K562 (cell line): ENCODE measurements around the gene SNRPB. TPM values are rescaled to one million over a fixed set of nuclear protein-coding genes. Genes with fewer than 3 reads are reported as not detected.
A peak's percentile ranks its signal among the peaks of the same experiment; 100 is the strongest.

Experiments used
- CHD1 ChIP-seq: fragments of 200-600 bp; sonication (generic); IDR thresholded peaks from one replicate; pipeline ENCODE4 v1.6.1; 2012; ENCODE audit warnings: mild to moderate bottlenecking, moderate library complexity, low read length, inconsistent platforms
- DACH1 ChIP-seq: fragments of 450-650 bp; IDR thresholded peaks from 2 replicates; pipeline ENCODE4 v1.6.1; 2018; ENCODE audit not compliant: partially characterized antibody
- FOXK2 ChIP-seq, 2 experiments: fragments of 450-650 bp; IDR thresholded peaks in 1 of 2; conservative IDR thresholded peaks in 1 of 2; 2 replicates each; pipeline ENCODE4 v1.6.1; 2016; ENCODE audit warnings: low read depth in 2 of 2, mild to moderate bottlenecking in 1 of 2
- HNRNPL ChIP-seq: fragments of 200-400 bp; formaldehyde crosslinking; IDR thresholded peaks from 2 replicates; pipeline ENCODE4 v1.6.1; 2017; ENCODE audit warnings: low read depth, mild to moderate bottlenecking, low read length
- NR2C1 ChIP-seq, 2 experiments: fragments of 450-650 bp; IDR thresholded peaks; 2 replicates each; pipeline ENCODE4 v1.6.1; 2017; ENCODE audit warnings: mild to moderate bottlenecking in 2 of 2, antibody characterized with exemption in 1 of 2, inconsistent platforms in 1 of 2, missing compliant biosample characterization in 1 of 2, missing genetic modification characterization in 1 of 2
- PCBP2 ChIP-seq: fragments of 200-400 bp; formaldehyde crosslinking; IDR thresholded peaks from 2 replicates; pipeline ENCODE4 v1.6.1; 2018; ENCODE audit warnings: low read length, low read depth, mild to moderate bottlenecking, moderate library complexity; ENCODE audit not compliant: poor library complexity, severe bottlenecking
- PRMT5 ChIP-seq: sonication (generic); formaldehyde crosslinking; IDR thresholded peaks from 2 replicates; pipeline ENCODE4 v1.5.0; 2020; ENCODE audit warnings: missing genetic modification reagents
- PRPF4 ChIP-seq: fragments of 200-400 bp; formaldehyde crosslinking; IDR thresholded peaks from one replicate; pipeline ENCODE4 v1.6.1; 2017; ENCODE audit warnings: low read length, low read depth, mild to moderate bottlenecking; ENCODE audit not compliant: insufficient read depth, poor library complexity, severe bottlenecking
- RBM17 ChIP-seq: fragments of 200-400 bp; formaldehyde crosslinking; IDR thresholded peaks from 2 replicates; pipeline ENCODE4 v1.6.1; 2017; ENCODE audit warnings: low read depth, mild to moderate bottlenecking, low read length, borderline replicate concordance
- RBM22 ChIP-seq: fragments of 200-400 bp; formaldehyde crosslinking; IDR thresholded peaks from 2 replicates; pipeline ENCODE4 v1.6.1; 2018; ENCODE audit warnings: low read length, low read depth; ENCODE audit not compliant: poor library complexity, severe bottlenecking
- ZKSCAN8 ChIP-seq: fragments of 200-800 bp; sonication (Bioruptor generic); IDR thresholded peaks from 2 replicates; pipeline ENCODE4 v1.6.1; 2016; ENCODE audit warnings: missing genetic modification characterization, missing compliant biosample characterization
- ZNF140 ChIP-seq: fragments of 250-450 bp; sonication (Bioruptor Pico); IDR thresholded peaks from 2 replicates; pipeline ENCODE4 v1.8.0; 2021; ENCODE audit warnings: moderate library complexity, mild to moderate bottlenecking, inconsistent platforms
- ZNF780A ChIP-seq: fragments of 250-450 bp; sonication (Bioruptor Pico); IDR thresholded peaks from 2 replicates; pipeline ENCODE4 v1.5.0; 2021; ENCODE audit warnings: mild to moderate bottlenecking
- polyA plus RNA-seq, 8 experiments: library from polyadenylated mRNA; depleted of rRNA in 4 of 8; stranded (reverse) in 5 of 8; unstranded in 3 of 8; fragments of >200 nt; fragmentation: Nextera tagmentation in 2 of 8; fragmentation: Illumina TruSeq in 1 of 8; extraction: Ambion mirVana in 2 of 8; extraction: Trizol in 1 of 8; gene quantifications; 2 replicates each; pipeline versions ENCODE4 v1.2.1 to v1.2.3, GENCODE V29; 2011 to 2014; ENCODE audit warnings: inconsistent platforms in 1 of 8, missing spikeins in 1 of 8
- total RNA-seq, 7 experiments: library from RNA; depleted of rRNA in 6 of 7; stranded (reverse); fragments of >200 nt in 6 of 7; fragmentation: Illumina TruSeq in 2 of 7; extraction: Trizol in 2 of 7; gene quantifications; 2 replicates each; pipeline versions ENCODE4 v1.2.1 to v1.2.3, GENCODE V29; 2011 to 2021; ENCODE audit warnings: low replicate concordance in 1 of 7
- TF ChIP-seq, protein P1 (sequence below), 2 experiments: fragments of 450-650 bp in 1 of 2; sonication (generic) in 1 of 2; formaldehyde crosslinking in 1 of 2; IDR thresholded peaks in 1 of 2; conservative IDR thresholded peaks in 1 of 2; 2 replicates each; pipeline versions ENCODE4 v1.6.1 to v1.8.1; 2016 to 2023; ENCODE audit warnings: mild to moderate bottlenecking in 2 of 2, moderate library complexity in 2 of 2, inconsistent platforms in 1 of 2, missing genetic modification reagents in 1 of 2
- TF ChIP-seq, protein P2 (sequence below): fragments of 150-350 bp; IDR thresholded peaks from 2 replicates; pipeline ENCODE4 v1.6.1; 2014; ENCODE audit warnings: low read depth, mild to moderate bottlenecking, low read length, borderline replicate concordance
- TF ChIP-seq, protein P3 (sequence below): fragments of 450-650 bp; formaldehyde crosslinking; conservative IDR thresholded peaks from 2 replicates; pipeline ENCODE4 v1.4.0; 2022; ENCODE audit warnings: mild to moderate bottlenecking, missing genetic modification characterization
- TF ChIP-seq, protein P4 (sequence below), 2 experiments: fragments of 450-650 bp; IDR thresholded peaks; 2 replicates each; pipeline ENCODE4 v1.6.1; 2016

SNRPB gene
- total and polyA plus RNA-seq, 9 of the 15 experiments (the other 6 are each of a cell fraction or from before 2014, with no cell fraction given): 13.1 to 615 (median 266) TPM

DNA sequence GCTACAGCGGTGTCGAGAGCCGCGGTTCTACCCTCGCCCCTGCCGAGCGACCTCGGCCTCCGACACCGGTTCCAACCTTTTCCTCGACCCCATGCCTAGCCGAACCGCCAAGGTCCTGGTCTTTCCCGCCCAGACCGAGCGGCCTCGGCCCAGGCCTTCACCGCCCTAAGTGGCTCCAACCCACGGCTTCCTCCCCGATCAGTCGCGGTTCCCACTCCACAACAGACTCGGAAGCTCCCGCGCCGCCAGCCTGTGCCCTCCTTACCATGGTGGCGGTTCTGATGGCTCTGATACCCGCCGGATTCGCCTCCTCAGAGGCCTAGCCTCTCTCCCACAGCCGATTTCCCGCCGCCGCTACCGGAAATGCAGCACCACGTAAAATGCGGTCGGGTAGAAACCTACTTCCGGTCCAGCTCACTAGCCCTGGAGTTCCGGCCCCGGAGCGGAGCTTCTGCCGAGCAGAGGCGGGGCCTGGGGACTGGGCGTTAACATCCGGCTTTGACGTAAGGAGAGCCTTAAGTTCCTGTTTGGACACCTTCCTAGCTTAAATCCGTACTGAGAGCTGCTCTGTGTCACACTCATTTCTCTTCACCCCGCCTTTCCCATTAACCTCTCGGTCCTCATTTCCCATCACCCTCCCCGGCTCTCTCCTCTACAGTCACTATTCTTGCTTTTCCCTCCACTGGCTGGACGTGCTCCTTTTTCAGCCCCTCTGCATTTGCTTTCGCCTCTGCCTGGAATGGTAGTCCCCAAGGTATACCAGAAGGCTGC is at the start of gene SNRPB (continued):
- TF ChIP-seq, protein P1, sequence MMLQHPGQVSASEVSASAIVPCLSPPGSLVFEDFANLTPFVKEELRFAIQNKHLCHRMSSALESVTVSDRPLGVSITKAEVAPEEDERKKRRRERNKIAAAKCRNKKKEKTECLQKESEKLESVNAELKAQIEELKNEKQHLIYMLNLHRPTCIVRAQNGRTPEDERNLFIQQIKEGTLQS (IDR thresholded peaks at IDR 0.05): peak; percentile 47; the same call in 1 of the 2 replicates
- TF ChIP-seq, protein P1 (CRISPR knock-in tag; conservative IDR thresholded peaks at IDR 0.05): no peak
- TF ChIP-seq, protein P2, sequence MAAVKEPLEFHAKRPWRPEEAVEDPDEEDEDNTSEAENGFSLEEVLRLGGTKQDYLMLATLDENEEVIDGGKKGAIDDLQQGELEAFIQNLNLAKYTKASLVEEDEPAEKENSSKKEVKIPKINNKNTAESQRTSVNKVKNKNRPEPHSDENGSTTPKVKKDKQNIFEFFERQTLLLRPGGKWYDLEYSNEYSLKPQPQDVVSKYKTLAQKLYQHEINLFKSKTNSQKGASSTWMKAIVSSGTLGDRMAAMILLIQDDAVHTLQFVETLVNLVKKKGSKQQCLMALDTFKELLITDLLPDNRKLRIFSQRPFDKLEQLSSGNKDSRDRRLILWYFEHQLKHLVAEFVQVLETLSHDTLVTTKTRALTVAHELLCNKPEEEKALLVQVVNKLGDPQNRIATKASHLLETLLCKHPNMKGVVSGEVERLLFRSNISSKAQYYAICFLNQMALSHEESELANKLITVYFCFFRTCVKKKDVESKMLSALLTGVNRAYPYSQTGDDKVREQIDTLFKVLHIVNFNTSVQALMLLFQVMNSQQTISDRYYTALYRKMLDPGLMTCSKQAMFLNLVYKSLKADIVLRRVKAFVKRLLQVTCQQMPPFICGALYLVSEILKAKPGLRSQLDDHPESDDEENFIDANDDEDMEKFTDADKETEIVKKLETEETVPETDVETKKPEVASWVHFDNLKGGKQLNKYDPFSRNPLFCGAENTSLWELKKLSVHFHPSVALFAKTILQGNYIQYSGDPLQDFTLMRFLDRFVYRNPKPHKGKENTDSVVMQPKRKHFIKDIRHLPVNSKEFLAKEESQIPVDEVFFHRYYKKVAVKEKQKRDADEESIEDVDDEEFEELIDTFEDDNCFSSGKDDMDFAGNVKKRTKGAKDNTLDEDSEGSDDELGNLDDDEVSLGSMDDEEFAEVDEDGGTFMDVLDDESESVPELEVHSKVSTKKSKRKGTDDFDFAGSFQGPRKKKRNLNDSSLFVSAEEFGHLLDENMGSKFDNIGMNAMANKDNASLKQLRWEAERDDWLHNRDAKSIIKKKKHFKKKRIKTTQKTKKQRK: no peak
- TF ChIP-seq ZKSCAN8 (CRISPR knock-in tag) (no peak), PCBP2 (no peak), RBM17 (no peak), ZNF780A (CRISPR knock-in tag) (no peak), CHD1 (peak; percentile 52), NR2C1 (IDR thresholded peaks at IDR 0.05) (peak; percentile 52; the same call in 1 of the 2 replicates), NR2C1 (tag; IDR thresholded peaks at IDR 0.05) (no peak; the same call in 1 of the 2 replicates), HNRNPL (no peak), RBM22 (peak; percentile 83), ZNF140 (CRISPR knock-in tag) (no peak), FOXK2 (conservative IDR thresholded peaks at IDR 0.05 in 1 of 2, IDR thresholded peaks at IDR 0.05 in 1 of 2; ENCODE audit: low read depth in 2 of 2) (peak; percentile 38 to 45; a peak in 1 of 4 replicates), PRMT5 (no peak), PRPF4 (no peak), DACH1 (no peak)
- TF ChIP-seq, protein P3, sequence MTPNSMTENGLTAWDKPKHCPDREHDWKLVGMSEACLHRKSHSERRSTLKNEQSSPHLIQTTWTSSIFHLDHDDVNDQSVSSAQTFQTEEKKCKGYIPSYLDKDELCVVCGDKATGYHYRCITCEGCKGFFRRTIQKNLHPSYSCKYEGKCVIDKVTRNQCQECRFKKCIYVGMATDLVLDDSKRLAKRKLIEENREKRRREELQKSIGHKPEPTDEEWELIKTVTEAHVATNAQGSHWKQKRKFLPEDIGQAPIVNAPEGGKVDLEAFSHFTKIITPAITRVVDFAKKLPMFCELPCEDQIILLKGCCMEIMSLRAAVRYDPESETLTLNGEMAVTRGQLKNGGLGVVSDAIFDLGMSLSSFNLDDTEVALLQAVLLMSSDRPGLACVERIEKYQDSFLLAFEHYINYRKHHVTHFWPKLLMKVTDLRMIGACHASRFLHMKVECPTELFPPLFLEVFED (CRISPR knock-in tag): no peak; the same call in 1 of the 2 replicates
- TF ChIP-seq, protein P4, sequence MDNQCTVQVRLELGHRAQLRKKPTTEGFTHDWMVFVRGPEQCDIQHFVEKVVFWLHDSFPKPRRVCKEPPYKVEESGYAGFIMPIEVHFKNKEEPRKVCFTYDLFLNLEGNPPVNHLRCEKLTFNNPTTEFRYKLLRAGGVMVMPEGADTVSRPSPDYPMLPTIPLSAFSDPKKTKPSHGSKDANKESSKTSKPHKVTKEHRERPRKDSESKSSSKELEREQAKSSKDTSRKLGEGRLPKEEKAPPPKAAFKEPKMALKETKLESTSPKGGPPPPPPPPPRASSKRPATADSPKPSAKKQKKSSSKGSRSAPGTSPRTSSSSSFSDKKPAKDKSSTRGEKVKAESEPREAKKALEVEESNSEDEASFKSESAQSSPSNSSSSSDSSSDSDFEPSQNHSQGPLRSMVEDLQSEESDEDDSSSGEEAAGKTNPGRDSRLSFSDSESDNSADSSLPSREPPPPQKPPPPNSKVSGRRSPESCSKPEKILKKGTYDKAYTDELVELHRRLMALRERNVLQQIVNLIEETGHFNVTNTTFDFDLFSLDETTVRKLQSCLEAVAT (IDR thresholded peaks at IDR 0.05): peak; percentile 17 to 77; a peak in 2 of 4 replicates
